HG02870 (cell line): ENCODE measurements around the gene SFMBT2.
"Not testable (repeated sequence)": the region's sequence is repeated elsewhere in the genome, so short reads cannot be mapped to it uniquely, and the experiment has no call there.

Source experiments
- ATAC-seq: cut with Tn5 transposase; IDR thresholded peaks from one replicate; pipeline ENCODE4 v1.9.1; 2021; ENCODE audit warnings: mild to moderate bottlenecking, moderate library complexity; ENCODE audit not compliant: unreplicated experiment

The SFMBT2 gene

GRCh38 chr10:7403620-7404019 is 7.2 kb downstream of the SFMBT2 start:
- no peak for ATAC-seq

GRCh38 chr10:7401782-7402181 is 9.1 kb downstream of the SFMBT2 start:
- ATAC-seq: no peak

- no peak for ATAC-seq
Measured at GRCh38 chr10:7401156-7401555, 9.7 kb downstream of the SFMBT2 start.

- ATAC-seq: no peak
Measured at GRCh38 chr10:7400068-7400715, 10.6 kb downstream of the SFMBT2 start.

- ATAC-seq: no peak
Measured at GRCh38 chr10:7399533-7399932, 11.3 kb downstream of the SFMBT2 start.

- ATAC-seq: peak; percentile 52
Measured at GRCh38 chr10:7397049-7398035, 13.5 kb downstream of the SFMBT2 start.

GRCh38 chr10:7392301-7392700 is 18.5 kb downstream of the SFMBT2 start:
- ATAC-seq: not testable (repeated sequence)

GRCh38 chr10:7391748-7392147 is 19.1 kb downstream of the SFMBT2 start:
- ATAC-seq: no peak

GRCh38 chr10:7390689-7391110 is 20.1 kb downstream of the SFMBT2 start:
- not testable (repeated sequence) for ATAC-seq

- ATAC-seq: no peak
Measured at GRCh38 chr10:7389844-7390243, 21.0 kb downstream of the SFMBT2 start.

- ATAC-seq: no peak
Measured at GRCh38 chr10:7389346-7389745, 21.5 kb downstream of the SFMBT2 start.

- ATAC-seq: peak; percentile 41
Measured at GRCh38 chr10:7388602-7389001, 22.2 kb downstream of the SFMBT2 start.

GRCh38 chr10:7388149-7388548 is 22.7 kb downstream of the SFMBT2 start:
- ATAC-seq: not testable (repeated sequence)

- ATAC-seq: no peak
Measured at GRCh38 chr10:7385114-7385513, 25.7 kb downstream of the SFMBT2 start.

GRCh38 chr10:7383442-7383841 is 27.4 kb downstream of the SFMBT2 start:
- no peak for ATAC-seq

- no peak for ATAC-seq
Measured at GRCh38 chr10:7380704-7381241, 30.1 kb downstream of the SFMBT2 start.

- no peak for ATAC-seq
Measured at GRCh38 chr10:7378602-7379403, 32.0 kb downstream of the SFMBT2 start.

GRCh38 chr10:7377614-7378248 is 33.1 kb downstream of the SFMBT2 start:
- no peak for ATAC-seq

GRCh38 chr10:7374795-7375194 is 36.0 kb downstream of the SFMBT2 start:
- no peak for ATAC-seq

GRCh38 chr10:7373039-7373438 is 37.8 kb downstream of the SFMBT2 start:
- ATAC-seq: no peak
